ENCODE data around the gene TSC1. TPM values are rescaled to one million over a fixed set of nuclear protein-coding genes. Genes with fewer than 3 reads are reported as not detected.

Gene TSC1
- total and polyA plus RNA-seq, 3 donors from 2014 or later: 78.4 to 108 (median 100) TPM

DNA sequence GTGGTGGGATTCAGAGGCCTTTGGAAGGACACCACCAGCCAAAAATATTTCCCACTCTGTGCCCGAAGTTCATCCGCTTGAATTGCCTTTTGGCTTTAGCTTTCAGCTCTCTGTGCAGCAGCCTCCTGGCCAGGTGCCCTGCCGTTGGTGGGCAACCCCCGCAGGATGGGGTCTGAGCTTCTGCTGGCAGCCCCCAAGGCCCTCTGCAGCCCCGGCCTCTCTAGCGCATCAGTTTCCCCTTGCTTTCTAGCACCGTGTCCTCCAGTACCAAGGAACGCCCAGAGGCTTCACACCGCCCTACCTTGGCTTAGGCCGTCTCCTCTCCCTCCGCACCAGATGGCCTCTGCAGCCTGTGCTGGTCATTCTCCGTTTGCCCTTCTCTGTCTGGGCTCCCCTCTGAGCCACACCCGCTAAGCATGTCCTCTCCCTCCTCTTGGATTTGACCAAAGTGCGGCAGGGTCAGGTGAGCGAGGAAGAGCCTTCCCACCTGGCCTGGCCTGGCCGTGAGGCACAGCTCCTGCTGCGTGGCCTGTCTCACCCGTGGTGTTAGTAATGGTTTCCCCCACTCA lies 4.2 kb upstream of the TSC1 start:
- H3K4me1 ChIP-seq: peaks cover 4% of the 10 kb centered on the region
- TF ChIP-seq, protein P1, sequence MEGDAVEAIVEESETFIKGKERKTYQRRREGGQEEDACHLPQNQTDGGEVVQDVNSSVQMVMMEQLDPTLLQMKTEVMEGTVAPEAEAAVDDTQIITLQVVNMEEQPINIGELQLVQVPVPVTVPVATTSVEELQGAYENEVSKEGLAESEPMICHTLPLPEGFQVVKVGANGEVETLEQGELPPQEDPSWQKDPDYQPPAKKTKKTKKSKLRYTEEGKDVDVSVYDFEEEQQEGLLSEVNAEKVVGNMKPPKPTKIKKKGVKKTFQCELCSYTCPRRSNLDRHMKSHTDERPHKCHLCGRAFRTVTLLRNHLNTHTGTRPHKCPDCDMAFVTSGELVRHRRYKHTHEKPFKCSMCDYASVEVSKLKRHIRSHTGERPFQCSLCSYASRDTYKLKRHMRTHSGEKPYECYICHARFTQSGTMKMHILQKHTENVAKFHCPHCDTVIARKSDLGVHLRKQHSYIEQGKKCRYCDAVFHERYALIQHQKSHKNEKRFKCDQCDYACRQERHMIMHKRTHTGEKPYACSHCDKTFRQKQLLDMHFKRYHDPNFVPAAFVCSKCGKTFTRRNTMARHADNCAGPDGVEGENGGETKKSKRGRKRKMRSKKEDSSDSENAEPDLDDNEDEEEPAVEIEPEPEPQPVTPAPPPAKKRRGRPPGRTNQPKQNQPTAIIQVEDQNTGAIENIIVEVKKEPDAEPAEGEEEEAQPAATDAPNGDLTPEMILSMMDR (IDR thresholded peaks at IDR 0.05): no peak
- TF ChIP-seq POLR2A (IDR thresholded peaks at IDR 0.05): no peak
- no peaks in the 10 kb centered on the region for H3K9me3 ChIP-seq
- H3K4me3 ChIP-seq: no peak overlapping the region
- no peaks in the 10 kb centered on the region for H3K36me3 ChIP-seq (ENCODE audit: low read depth, missing control alignments)
- no peak for DNase-seq
- intact Hi-C loops (cut with DNase I; ENCODE audit: low total_unique reads): no loop called here
- H3K27me3 ChIP-seq: no peaks in the 10 kb centered on the region
- WGBS, 2 donors: 83 to 86% methylated on average over 18 of the region's 18 CpGs
- H3K27ac ChIP-seq: no peak overlapping the region

DNA sequence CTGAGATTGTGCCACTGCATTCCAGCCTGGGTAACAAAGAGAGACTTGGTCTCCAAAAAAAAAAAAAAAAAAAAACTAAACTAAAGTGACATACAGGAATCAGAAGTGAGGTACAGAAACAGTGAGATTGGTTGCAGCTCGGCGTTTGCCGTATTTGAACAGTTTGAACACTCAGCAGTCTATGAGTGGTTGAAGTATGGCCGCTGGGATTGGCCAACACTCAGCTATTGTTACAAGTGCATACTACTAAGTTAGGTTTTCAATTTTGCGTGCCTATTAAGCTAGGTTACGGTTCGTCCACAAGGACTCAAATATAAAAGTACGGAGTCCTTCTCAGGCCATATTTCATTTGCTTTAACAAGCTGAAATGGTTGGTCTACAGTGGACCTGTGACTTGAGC lies 3.3 kb upstream of the TSC1 start:
- H3K27me3 ChIP-seq: no peaks in the 10 kb centered on the region
- 89 to 92% methylated on average over 8 of the region's 8 CpGs for WGBS, 2 donors
- TF ChIP-seq POLR2A (IDR thresholded peaks at IDR 0.05): no peak
- TF ChIP-seq, protein P1 (IDR thresholded peaks at IDR 0.05): no peak
- H3K27ac ChIP-seq: no peak overlapping the region
- intact Hi-C loops (cut with DNase I; ENCODE audit: low total_unique reads): no loop called here
- no peaks in the 10 kb centered on the region for H3K9me3 ChIP-seq
- no peaks in the 10 kb centered on the region for H3K36me3 ChIP-seq (ENCODE audit: low read depth, missing control alignments)
- no peak overlapping the region for H3K4me3 ChIP-seq
- H3K4me1 ChIP-seq: peaks cover 11% of the 10 kb centered on the region
- DNase-seq: no peak

DNA sequence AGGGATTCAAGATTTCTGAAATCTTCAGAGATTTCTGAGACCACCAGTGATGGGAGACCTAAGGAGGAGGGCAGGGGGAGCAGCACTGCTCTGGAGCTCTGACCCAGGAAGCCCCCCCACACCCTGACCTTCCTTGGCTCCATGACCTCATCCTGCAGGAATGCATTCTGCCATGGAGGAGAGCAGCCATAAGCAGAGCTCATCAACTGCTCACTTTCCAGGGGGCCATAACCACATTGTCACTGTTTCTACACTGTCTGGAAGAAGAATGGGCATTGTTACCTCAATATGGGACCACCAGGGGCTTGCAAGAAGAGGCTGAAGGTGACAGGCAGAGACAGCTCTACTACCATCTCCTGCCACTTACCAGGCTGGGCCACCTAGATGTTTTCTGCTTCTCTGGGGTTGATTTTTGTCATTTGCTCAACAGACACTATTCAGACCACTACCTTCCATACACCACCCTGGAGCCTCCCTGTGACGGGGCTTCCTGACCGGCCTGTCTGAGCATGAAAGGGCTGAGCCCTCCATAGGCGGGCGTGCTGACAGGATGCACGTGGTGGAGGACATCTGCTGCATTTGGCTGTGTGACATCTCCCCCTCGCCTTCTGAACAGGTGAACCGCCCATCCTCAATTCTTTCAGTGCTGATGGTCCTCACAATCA lies 2.3 kb upstream of the TSC1 start:
- no peaks in the 10 kb centered on the region for H3K9me3 ChIP-seq
- DNase-seq: no peak
- H3K4me3 ChIP-seq: no peak overlapping the region
- H3K4me1 ChIP-seq: peaks cover 13% of the 10 kb centered on the region
- H3K36me3 ChIP-seq (ENCODE audit: low read depth, missing control alignments): no peaks in the 10 kb centered on the region
- 89 to 93% methylated on average over 6 to 7 of the region's 7 CpGs for WGBS, 2 donors
- H3K27ac ChIP-seq: no peak overlapping the region
- intact Hi-C loops (cut with DNase I; ENCODE audit: low total_unique reads): no loop called here
- no peaks in the 10 kb centered on the region for H3K27me3 ChIP-seq
- TF ChIP-seq, protein P1 (IDR thresholded peaks at IDR 0.05): no peak
- TF ChIP-seq POLR2A (IDR thresholded peaks at IDR 0.05): no peak

DNA sequence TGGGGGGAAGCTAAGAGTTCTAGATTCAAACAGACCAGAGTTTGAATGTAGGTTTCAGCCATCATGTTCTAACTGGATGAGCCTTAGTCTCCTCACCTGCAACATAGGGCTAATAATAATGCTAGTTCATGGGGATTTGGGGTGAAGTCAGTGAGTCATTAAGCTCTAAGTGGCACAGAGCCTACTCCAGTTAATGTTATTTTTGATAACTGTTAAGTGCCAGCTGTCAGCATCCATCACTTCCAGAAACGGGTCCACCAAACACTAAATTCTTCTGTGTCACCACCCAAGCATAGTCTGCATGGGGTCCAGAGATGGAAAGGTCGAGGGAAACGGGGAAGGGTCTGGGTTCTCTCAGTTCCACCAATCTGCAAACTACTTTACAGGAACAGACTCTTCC lies 1.8 kb upstream of the TSC1 start:
- Histone ChIP-seq H3K27ac (no peak overlapping the region), H3K36me3 (ENCODE audit: low read depth, missing control alignments) (no peaks in the 10 kb centered on the region), H3K4me1 (peaks cover 13% of the 10 kb centered on the region), H3K27me3 (no peaks in the 10 kb centered on the region), H3K4me3 (no peak overlapping the region), H3K9me3 (no peaks in the 10 kb centered on the region)
- TF ChIP-seq POLR2A (IDR thresholded peaks at IDR 0.05): no peak
- TF ChIP-seq, protein P1 (IDR thresholded peaks at IDR 0.05): no peak
- intact Hi-C loops (cut with DNase I; ENCODE audit: low total_unique reads): no loop called here
- DNase-seq: no peak
- 26 to 48% methylated on average over 3 of the region's 3 CpGs for WGBS, 2 donors

Data from testis (tissue), 3 donors.